Tibial nerve (tissue), 4 donors: ENCODE results near the gene CEACAM4. TPM values are rescaled to one million over a fixed set of nuclear protein-coding genes. Genes with fewer than 3 reads are reported as not detected.

Experiments used
- DNase-seq, 2 donors: peaks; one replicate each; pipeline ENCODE4 v3.0.0-alpha.2; 2019; ENCODE audit warnings: low spot score in 2 of 2
- H3K27ac ChIP-seq, 4 donors: fragments of 200-600 bp; sonication (generic) in 3 of 4; one replicate each; pipeline ENCODE4 v1.5.1; 2017 to 2019; ENCODE audit warnings: mild to moderate bottlenecking in 1 of 4
- H3K27me3 ChIP-seq, 2 donors: fragments of 200-600 bp; sonication (generic) in 1 of 2; one replicate each; pipeline versions ENCODE4 v1.5.1 to v1.6.0; 2017 to 2019
- H3K36me3 ChIP-seq, 3 donors: fragments of 200-600 bp; sonication (generic); one replicate each; pipeline ENCODE4 v1.5.1; 2018 to 2019
- H3K4me1 ChIP-seq, 4 donors: fragments of 200-600 bp; sonication (generic) in 3 of 4; one replicate each; pipeline ENCODE4 v1.5.1; 2017 to 2019
- H3K4me3 ChIP-seq, 4 donors: fragments of 200-600 bp; sonication (generic) in 3 of 4; one replicate each; pipeline ENCODE4 v1.5.1; 2017 to 2019; ENCODE audit warnings: mild to moderate bottlenecking in 1 of 4, moderate library complexity in 1 of 4
- H3K9me3 ChIP-seq, 4 donors: fragments of 200-600 bp; sonication (generic) in 3 of 4; one replicate each; pipeline ENCODE4 v1.5.1; 2017 to 2019
- CTCF ChIP-seq, 5 experiments: fragments of 200-600 bp in 3 of 5; fragments of 450-650 bp in 2 of 5; sonication (generic) in 3 of 5; IDR thresholded peaks; one replicate each; pipeline ENCODE4 v1.5.1; 2016 to 2019; ENCODE audit warnings: antibody characterized with exemption in 5 of 5, mild to moderate bottlenecking in 3 of 5, moderate library complexity in 2 of 5
- EP300 ChIP-seq, 2 donors: sonication (generic); formaldehyde crosslinking; IDR thresholded peaks; one replicate each; pipeline ENCODE4 v1.6.1; 2017; ENCODE audit warnings: antibody characterized with exemption in 2 of 2, mild to moderate bottlenecking in 1 of 2
- POLR2A ChIP-seq, 2 donors: fragments of 450-650 bp; IDR thresholded peaks; one replicate each; pipeline ENCODE4 v1.6.1; 2017; ENCODE audit warnings: antibody characterized with exemption in 2 of 2, mild to moderate bottlenecking in 2 of 2, moderate library complexity in 2 of 2
- WGBS, 2 donors: methylation state at CpG; one replicate each; pipeline ENCODE4 v1.1.5; 2018; 5-methylcytosine and 5-hydroxymethylcytosine counted together
- total RNA-seq, 4 donors: library from RNA; depleted of rRNA; stranded (reverse); fragments of >200 nt; gene quantifications; one replicate each; pipeline ENCODE4 v1.1.0, GENCODE V29; 2016

Gene CEACAM4
- total RNA-seq, 4 donors from 2014 or later, result 0.60 to 1.7 (median 1.6) TPM; not detected in 1

- Histone ChIP-seq H3K36me3 (no peaks in the 10 kb centered on the region), H3K27me3 (no peaks in the 10 kb centered on the region), H3K4me1 (no peaks in the 10 kb centered on the region), H3K9me3 (peaks cover 0 to 5% (median 0%) of the 10 kb centered on the region in 4 donors), H3K27ac (no peak overlapping the region), H3K4me3 (no peak overlapping the region)
- 43 to 50% methylated on average over 6 of the region's 6 CpGs for WGBS, 2 donors
- DNase-seq, result no peak
- no peak for TF ChIP-seq CTCF (IDR thresholded peaks at IDR 0.05)
- no peak for TF ChIP-seq EP300 (IDR thresholded peaks at IDR 0.05)
- TF ChIP-seq POLR2A (IDR thresholded peaks at IDR 0.05), result no peak
These were observed 11.8 kb upstream of the CEACAM4 start for GRCh38 chr19:41638641-41639081.

DNA sequence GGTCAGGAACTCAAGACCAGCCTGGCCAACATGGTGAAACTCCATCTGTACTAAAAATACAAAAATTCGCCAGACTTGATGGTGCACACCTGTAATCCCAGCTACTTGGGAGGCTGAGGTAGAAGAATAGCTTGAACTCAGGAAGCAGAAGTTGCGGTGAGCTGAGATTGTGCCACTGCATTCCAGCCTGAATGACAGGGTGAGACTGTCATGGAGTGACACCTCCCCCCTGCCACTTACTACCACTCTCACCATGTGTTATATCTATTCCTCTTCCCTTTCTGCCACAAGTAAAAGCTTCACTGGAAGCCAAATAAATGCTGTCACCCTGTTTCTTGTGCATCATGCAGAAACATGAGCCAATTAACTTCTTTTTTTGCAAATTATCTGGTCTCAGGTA, 10.6 kb upstream of the CEACAM4 start:
- H3K27me3 ChIP-seq, result no peaks in the 10 kb centered on the region
- WGBS, 2 donors, result 52 to 57% methylated on average over 2 of the region's 2 CpGs
- no peaks in the 10 kb centered on the region for H3K36me3 ChIP-seq
- TF ChIP-seq EP300 (IDR thresholded peaks at IDR 0.05) (no peak), CTCF (IDR thresholded peaks at IDR 0.05) (no peak), POLR2A (IDR thresholded peaks at IDR 0.05) (no peak)
- no peak overlapping the region for H3K4me3 ChIP-seq
- no peak for DNase-seq
- no peaks in the 10 kb centered on the region for H3K4me1 ChIP-seq
- H3K9me3 ChIP-seq, result peaks cover 0 to 15% (median 0%) of the 10 kb centered on the region in 4 donors
- no peak overlapping the region for H3K27ac ChIP-seq

GRCh38 chr19:41627966-41628675, 1.2 kb upstream of the CEACAM4 start:
- no peak overlapping the region for H3K27ac ChIP-seq
- H3K27me3 ChIP-seq, result no peaks in the 10 kb centered on the region
- 54 to 81% methylated on average over 6 to 7 of the region's 8 CpGs for WGBS, 2 donors
- TF ChIP-seq CTCF (IDR thresholded peaks at IDR 0.05) (no peak), EP300 (IDR thresholded peaks at IDR 0.05) (no peak), POLR2A (IDR thresholded peaks at IDR 0.05) (no peak)
- no peaks in the 10 kb centered on the region for H3K4me1 ChIP-seq
- DNase-seq, result no peak
- H3K4me3 ChIP-seq, result no peak overlapping the region
- peaks cover 0 to 29% (median 0%) of the 10 kb centered on the region in 4 donors for H3K9me3 ChIP-seq
- H3K36me3 ChIP-seq, result no peaks in the 10 kb centered on the region

GRCh38 chr19:41626278-41626677, 596 bp downstream of the CEACAM4 start:
- no peaks in the 10 kb centered on the region for H3K27me3 ChIP-seq

More at GRCh38 chr19:41626278-41626677, 596 bp downstream of the CEACAM4 start:
- no peak overlapping the region for H3K27ac ChIP-seq
- no peaks in the 10 kb centered on the region for H3K4me1 ChIP-seq
- peak overlapping the region in 1 of 4 donors; percentile 34 for H3K4me3 ChIP-seq
- no peak for DNase-seq
- no peaks in the 10 kb centered on the region for H3K36me3 ChIP-seq
- TF ChIP-seq POLR2A (IDR thresholded peaks at IDR 0.05), result no peak
- TF ChIP-seq EP300 (IDR thresholded peaks at IDR 0.05), result no peak
- TF ChIP-seq CTCF (IDR thresholded peaks at IDR 0.05), result no peak
- WGBS, 2 donors, result 26 to 38% methylated on average over 3 of the region's 3 CpGs
- H3K9me3 ChIP-seq, result peaks cover 0 to 12% (median 0%) of the 10 kb centered on the region in 4 donors
